ENCODE measurements around the gene MAPK12. TPM values are rescaled to one million over a fixed set of nuclear protein-coding genes. Genes with fewer than 3 reads are reported as not detected.

Gene MAPK12
- total RNA-seq, 1 experiment from 2014 or later: 86.7 TPM

- intact Hi-C loops (cut with micrococcal nuclease): no loop called here
- no peak overlapping the region for H3K4me3 ChIP-seq (replicated peaks in 1 of 2; ENCODE audit: low read depth in 1 of 2, low read length in 2 of 2)
- ChIA-PET RAD21 (ENCODE audit: low non-redundant PET in 1 of 2, low total read pairs in 2 of 2, uncharacterized antibody in 2 of 2, unreplicated experiment in 2 of 2) (no interaction called here), CTCF (no interaction called here), POLR2A (no interaction called here)
- no TSS peak for BruUV-seq (replicated peaks)
- H2AFZ ChIP-seq (ENCODE audit: low read depth, low read length, poor library complexity, severe bottlenecking): no peak overlapping the region
- H3K27ac ChIP-seq (ENCODE audit: low read depth, low read length): no peak overlapping the region; the same call in 1 of the 2 replicates
- no peak overlapping the region for H3K9ac ChIP-seq (ENCODE audit: low read length)
- no peak overlapping the region for H3K4me2 ChIP-seq (ENCODE audit: low read length)
- no peaks in the 10 kb centered on the region for H3K9me3 ChIP-seq (ENCODE audit: control insufficient read depth in 1 of 2, insufficient read depth in 1 of 2, low read depth in 1 of 2, low read length in 2 of 2)
- no peak for TF ChIP-seq SP1 (IDR thresholded peaks at IDR 0.05; ENCODE audit: low read depth)
- TF ChIP-seq ZBTB33 (IDR thresholded peaks at IDR 0.05; ENCODE audit: extremely low read depth, insufficient replicate concordance, low read length): no peak
- no peak for TF ChIP-seq ZNF274 (IDR thresholded peaks at IDR 0.05; ENCODE audit: low read depth, low read length)
- no peaks in the 10 kb centered on the region for H3K9me2 ChIP-seq (ENCODE audit: insufficient read depth)
- no peaks in the 10 kb centered on the region for H3K27me3 ChIP-seq (ENCODE audit: insufficient read depth, low read length)
- peaks cover 12 to 23% of the 10 kb centered on the region in 2 experiments for H3K4me1 ChIP-seq (ENCODE audit: control insufficient read depth in 1 of 2, insufficient read depth in 2 of 2, low read length in 2 of 2)
- peaks cover 28% of the 10 kb centered on the region for H3K79me2 ChIP-seq (ENCODE audit: insufficient read depth, low read length)
- no peaks in the 10 kb centered on the region for H4K20me1 ChIP-seq (ENCODE audit: insufficient read depth)
- no peak for ATAC-seq
- DNase-seq (ENCODE audit: low read depth, low spot score): no peak
- H3K36me3 ChIP-seq (ENCODE audit: control insufficient read depth in 1 of 2, insufficient read depth in 2 of 2, low read length in 2 of 2): peaks cover 0 to 11% of the 10 kb centered on the region in 2 experiments; a peak in 2 of 4 replicates
Measured at GRCh38 chr22:50257451-50258360, 3.8 kb downstream of the MAPK12 start.

- intact Hi-C loops (cut with micrococcal nuclease): no loop called here
- no peak for TF ChIP-seq ELF1 (IDR thresholded peaks at IDR 0.05; ENCODE audit: borderline replicate concordance, low read depth)
- TF ChIP-seq CBX3 (IDR thresholded peaks at IDR 0.05; ENCODE audit: low read depth): no peak
- TF ChIP-seq TCF7L2 (IDR thresholded peaks at IDR 0.05; ENCODE audit: borderline replicate concordance, extremely low read depth, insufficient read depth, insufficient read length): no peak
- no peak for TF ChIP-seq SIN3A (IDR thresholded peaks at IDR 0.05; ENCODE audit: low read depth)
- no peak for TF ChIP-seq EZH2phosphoT487 (IDR thresholded peaks at IDR 0.05; ENCODE audit: borderline replicate concordance)
- no peak for TF ChIP-seq FOSL1 (IDR thresholded peaks at IDR 0.05; ENCODE audit: low read depth)
- no peak for TF ChIP-seq MAX (IDR thresholded peaks at IDR 0.05)
- TF ChIP-seq ZFX (IDR thresholded peaks at IDR 0.05): no peak
- no peak for TF ChIP-seq SP1 (IDR thresholded peaks at IDR 0.05; ENCODE audit: low read depth)
- no peak for TF ChIP-seq EZH2 (IDR thresholded peaks at IDR 0.05)
- TF ChIP-seq YY1 (IDR thresholded peaks at IDR 0.05; ENCODE audit: extremely low read depth, insufficient replicate concordance, low read depth, low read length): no peak
- TF ChIP-seq RAD21 (IDR thresholded peaks at IDR 0.05; ENCODE audit: low read depth): no peak
- TF ChIP-seq ZBTB33 (IDR thresholded peaks at IDR 0.05; ENCODE audit: extremely low read depth, insufficient replicate concordance, low read length): no peak
Measured at GRCh38 chr22:50257041-50257440, 4.4 kb downstream of the MAPK12 start.

More at GRCh38 chr22:50257041-50257440, 4.4 kb downstream of the MAPK12 start:
- Histone ChIP-seq H3K4me1 (ENCODE audit: control insufficient read depth in 1 of 2, insufficient read depth in 2 of 2, low read length in 2 of 2) (peaks cover 5 to 23% of the 10 kb centered on the region in 2 experiments), H3K4me3 (replicated peaks in 1 of 2; ENCODE audit: low read depth in 1 of 2, low read length in 2 of 2) (no peak overlapping the region), H3K9ac (ENCODE audit: low read length) (no peak overlapping the region), H3K27me3 (ENCODE audit: insufficient read depth, low read length) (no peaks in the 10 kb centered on the region), H3K36me3 (ENCODE audit: control insufficient read depth in 1 of 2, insufficient read depth in 2 of 2, low read length in 2 of 2) (peaks cover 0 to 11% of the 10 kb centered on the region in 2 experiments; a peak in 2 of 4 replicates), H3K9me2 (ENCODE audit: insufficient read depth) (no peaks in the 10 kb centered on the region), H3K9me3 (ENCODE audit: control insufficient read depth in 1 of 2, insufficient read depth in 1 of 2, low read depth in 1 of 2, low read length in 2 of 2) (no peaks in the 10 kb centered on the region), H2AFZ (ENCODE audit: low read depth, low read length, poor library complexity, severe bottlenecking) (no peak overlapping the region), H3K79me2 (ENCODE audit: insufficient read depth, low read length) (peaks cover 28% of the 10 kb centered on the region), H4K20me1 (ENCODE audit: insufficient read depth) (no peaks in the 10 kb centered on the region), H3K27ac (ENCODE audit: low read depth, low read length) (no peak overlapping the region; the same call in 1 of the 2 replicates), H3K4me2 (ENCODE audit: low read length) (no peak overlapping the region)
- BruUV-seq (replicated peaks): no TSS peak
- ChIA-PET POLR2A (no interaction called here), CTCF (no interaction called here), RAD21 (ENCODE audit: low non-redundant PET in 1 of 2, low total read pairs in 2 of 2, uncharacterized antibody in 2 of 2, unreplicated experiment in 2 of 2) (no interaction called here)
- DNase-seq (ENCODE audit: low read depth, low spot score): no peak
- ATAC-seq: no peak
